ENCODE data around the gene ATP9A. TPM values are rescaled to one million over a fixed set of nuclear protein-coding genes. Genes with fewer than 3 reads are reported as not detected.

The ATP9A gene
- total RNA-seq, 1 experiment from 2014 or later: 12.1 TPM

- DNase-seq: no peak
Observed at GRCh38 chr20:51660672-51661608, 107.2 kb downstream of the ATP9A start.

More at GRCh38 chr20:51660672-51661608, 107.2 kb downstream of the ATP9A start:
- Histone ChIP-seq H3K79me1 (ENCODE audit: insufficient read depth, low read depth, low read length, poor library complexity, severe bottlenecking) (no peaks in the 10 kb centered on the region), H3K18ac (ENCODE audit: insufficient read length, low read depth, low read length) (no peak overlapping the region), H3K9me3 (ENCODE audit: control insufficient read depth, low read depth, low read length) (no peaks in the 10 kb centered on the region), H2BK120ac (ENCODE audit: low read depth, low read length, poor library complexity, severe bottlenecking) (no peak overlapping the region), H3K27ac (ENCODE audit: insufficient read length, low read depth, low read length) (no peak overlapping the region), H2BK15ac (ENCODE audit: low read depth, low read length) (no peak overlapping the region), H2AK5ac (ENCODE audit: insufficient read length, low read length) (no peak overlapping the region), H2BK12ac (ENCODE audit: insufficient read length, low read depth, low read length) (no peak overlapping the region), H3K4ac (ENCODE audit: low read depth, low read length) (no peak overlapping the region), H4K8ac (replicated peaks; ENCODE audit: insufficient read length, low read depth, low read length) (no peak overlapping the region), H3T11ph (ENCODE audit: low read length) (no peak overlapping the region), H4K20me1 (ENCODE audit: control insufficient read depth, insufficient read depth, insufficient read length) (no peaks in the 10 kb centered on the region), H3K56ac (ENCODE audit: insufficient read length, low read depth, low read length) (no peak overlapping the region), H2BK5ac (ENCODE audit: insufficient read length, low read length) (no peak overlapping the region), H3K23ac (ENCODE audit: insufficient read length, low read depth, low read length) (no peak overlapping the region), H3K79me2 (ENCODE audit: insufficient read depth, low read length) (no peaks in the 10 kb centered on the region), H2AFZ (ENCODE audit: low read length) (no peak overlapping the region), H4K5ac (ENCODE audit: insufficient read length, low read depth, low read length) (no peak overlapping the region), H3K23me2 (ENCODE audit: insufficient read length, low read depth, low read length, poor library complexity, severe bottlenecking) (no peaks in the 10 kb centered on the region), H3K27me3 (ENCODE audit: insufficient read depth, low read length) (no peaks in the 10 kb centered on the region), H3K4me2 (ENCODE audit: insufficient read depth, insufficient read length, low read length) (no peak overlapping the region), H3K14ac (ENCODE audit: insufficient read depth, low read length) (no peak overlapping the region), H3K4me1 (ENCODE audit: insufficient read depth, low read length) (peaks cover 8% of the 10 kb centered on the region), H3K9ac (ENCODE audit: extremely low read depth, insufficient read length, low read length) (no peak overlapping the region), H4K91ac (ENCODE audit: insufficient read length, low read depth, low read length) (no peak overlapping the region), H2BK20ac (ENCODE audit: low read depth, low read length, poor library complexity, severe bottlenecking) (no peak overlapping the region)
- TF ChIP-seq CTCF (conservative IDR thresholded peaks at IDR 0.05): no peak
- H3K4me3 Mint-ChIP-seq: no peak overlapping the region
- H3K36me3 Mint-ChIP-seq (ENCODE audit: insufficient read depth in 1 of 3, low read depth in 3 of 3): peaks cover 0 to under 1% (median 0%) of the 10 kb centered on the region in 3 experiments; a peak in 1 of 7 replicates
- H3K27ac Mint-ChIP-seq: peak overlapping the region; percentile 71 to 91 (median 87); a peak in 4 of 7 replicates
- no peaks in the 10 kb centered on the region for H3K27me3 Mint-ChIP-seq (ENCODE audit: low read depth)
- H3K4me1 Mint-ChIP-seq: peaks cover 27 to 29% of the 10 kb centered on the region in 2 experiments
- no peaks in the 10 kb centered on the region for H3K9me3 Mint-ChIP-seq
- WGBS (ENCODE audit: extremely low coverage, insufficient read length, low lambda C conversion rate): no CpG with 5 or more reads among the region's 7 CpGs

All from H9 (cell line).